Glomerular visceral epithelial cell (primary cell): ENCODE measurements around the gene LRMDA.
A peak's percentile ranks its signal among the peaks of the same experiment; 100 is the strongest.

Experiments used
- DNase-seq: peaks from one replicate; pipeline ENCODE4 v3.0.0-alpha.2; 2016; ENCODE audit errors: extremely low spot score

LRMDA gene

GRCh38 chr10:76302961-76303630, 871.7 kb downstream of the LRMDA start:
- DNase-seq, result no peak

GRCh38 chr10:76303682-76304316, 872.4 kb downstream of the LRMDA start:
- DNase-seq, result peak; percentile 68

- DNase-seq, result no peak
Measured at GRCh38 chr10:76305930-76306615, 874.6 kb downstream of the LRMDA start.

- DNase-seq, result peak; percentile 30
Measured at GRCh38 chr10:76306856-76307255, 875.4 kb downstream of the LRMDA start.

GRCh38 chr10:76309070-76309469, 877.6 kb downstream of the LRMDA start:
- no peak for DNase-seq

GRCh38 chr10:76309741-76310587, 878.5 kb downstream of the LRMDA start:
- DNase-seq, result no peak

- no peak for DNase-seq
Measured at GRCh38 chr10:76310588-76311080, 879.2 kb downstream of the LRMDA start.

- peak; percentile 52 for DNase-seq
Measured at GRCh38 chr10:76311752-76312636, 880.6 kb downstream of the LRMDA start.

- no peak for DNase-seq
Measured at GRCh38 chr10:76315240-76315639, 883.8 kb downstream of the LRMDA start.

GRCh38 chr10:76316234-76316633, 884.8 kb downstream of the LRMDA start:
- DNase-seq, result no peak

GRCh38 chr10:76317078-76317477, 885.7 kb downstream of the LRMDA start:
- DNase-seq, result no peak

- no peak for DNase-seq
Measured at GRCh38 chr10:76318211-76318610, 886.8 kb downstream of the LRMDA start.

- peak; percentile 46 for DNase-seq
Measured at GRCh38 chr10:76319661-76320060, 888.2 kb downstream of the LRMDA start.

- DNase-seq, result no peak
Measured at GRCh38 chr10:76324283-76324682, 892.9 kb downstream of the LRMDA start.

- no peak for DNase-seq
Measured at GRCh38 chr10:76327441-76327840, 896.0 kb downstream of the LRMDA start.

GRCh38 chr10:76328348-76328747, 896.9 kb downstream of the LRMDA start:
- DNase-seq, result no peak

- DNase-seq, result peak; percentile 22
Measured at GRCh38 chr10:76329891-76330575, 898.6 kb downstream of the LRMDA start.

GRCh38 chr10:76331742-76332141, 900.3 kb downstream of the LRMDA start:
- DNase-seq, result no peak

GRCh38 chr10:76333326-76333725, 901.9 kb downstream of the LRMDA start:
- DNase-seq, result no peak

- no peak for DNase-seq
Measured at GRCh38 chr10:76333796-76334195, 902.4 kb downstream of the LRMDA start.
